GM12873 (cell line): ENCODE measurements around the gene CHAD.

Experiments used
- TF ChIP-seq, protein P1 (sequence below): IDR thresholded peaks from 2 replicates; pipeline ENCODE4 v1.5.1; 2012; ENCODE audit warnings: low read depth, mild to moderate bottlenecking, moderate library complexity, low read length, control low read depth; ENCODE audit not compliant: insufficient read depth; ENCODE audit errors: missing control alignments

CHAD gene

DNA sequence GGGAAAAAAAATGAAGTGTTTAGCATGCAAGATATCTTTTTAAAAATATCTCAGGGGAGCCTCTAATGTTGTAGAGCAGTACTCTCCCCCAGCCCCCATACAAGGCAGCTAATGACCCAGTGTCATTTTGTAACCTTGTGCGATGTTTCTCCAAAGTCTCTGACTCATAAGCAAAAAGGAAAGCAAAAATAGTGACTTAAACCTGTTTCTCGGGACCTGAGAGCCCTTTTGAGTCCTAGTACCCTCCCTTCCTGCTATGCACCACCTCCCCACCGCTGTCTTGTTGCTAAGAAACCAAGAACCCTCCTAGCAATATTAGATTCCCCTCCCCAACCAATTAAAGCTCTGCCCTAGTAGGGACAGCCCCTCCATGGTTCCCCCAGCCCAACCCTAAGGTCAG is 42.4 kb upstream of the CHAD start:
- TF ChIP-seq, protein P1, sequence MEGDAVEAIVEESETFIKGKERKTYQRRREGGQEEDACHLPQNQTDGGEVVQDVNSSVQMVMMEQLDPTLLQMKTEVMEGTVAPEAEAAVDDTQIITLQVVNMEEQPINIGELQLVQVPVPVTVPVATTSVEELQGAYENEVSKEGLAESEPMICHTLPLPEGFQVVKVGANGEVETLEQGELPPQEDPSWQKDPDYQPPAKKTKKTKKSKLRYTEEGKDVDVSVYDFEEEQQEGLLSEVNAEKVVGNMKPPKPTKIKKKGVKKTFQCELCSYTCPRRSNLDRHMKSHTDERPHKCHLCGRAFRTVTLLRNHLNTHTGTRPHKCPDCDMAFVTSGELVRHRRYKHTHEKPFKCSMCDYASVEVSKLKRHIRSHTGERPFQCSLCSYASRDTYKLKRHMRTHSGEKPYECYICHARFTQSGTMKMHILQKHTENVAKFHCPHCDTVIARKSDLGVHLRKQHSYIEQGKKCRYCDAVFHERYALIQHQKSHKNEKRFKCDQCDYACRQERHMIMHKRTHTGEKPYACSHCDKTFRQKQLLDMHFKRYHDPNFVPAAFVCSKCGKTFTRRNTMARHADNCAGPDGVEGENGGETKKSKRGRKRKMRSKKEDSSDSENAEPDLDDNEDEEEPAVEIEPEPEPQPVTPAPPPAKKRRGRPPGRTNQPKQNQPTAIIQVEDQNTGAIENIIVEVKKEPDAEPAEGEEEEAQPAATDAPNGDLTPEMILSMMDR: no peak

DNA sequence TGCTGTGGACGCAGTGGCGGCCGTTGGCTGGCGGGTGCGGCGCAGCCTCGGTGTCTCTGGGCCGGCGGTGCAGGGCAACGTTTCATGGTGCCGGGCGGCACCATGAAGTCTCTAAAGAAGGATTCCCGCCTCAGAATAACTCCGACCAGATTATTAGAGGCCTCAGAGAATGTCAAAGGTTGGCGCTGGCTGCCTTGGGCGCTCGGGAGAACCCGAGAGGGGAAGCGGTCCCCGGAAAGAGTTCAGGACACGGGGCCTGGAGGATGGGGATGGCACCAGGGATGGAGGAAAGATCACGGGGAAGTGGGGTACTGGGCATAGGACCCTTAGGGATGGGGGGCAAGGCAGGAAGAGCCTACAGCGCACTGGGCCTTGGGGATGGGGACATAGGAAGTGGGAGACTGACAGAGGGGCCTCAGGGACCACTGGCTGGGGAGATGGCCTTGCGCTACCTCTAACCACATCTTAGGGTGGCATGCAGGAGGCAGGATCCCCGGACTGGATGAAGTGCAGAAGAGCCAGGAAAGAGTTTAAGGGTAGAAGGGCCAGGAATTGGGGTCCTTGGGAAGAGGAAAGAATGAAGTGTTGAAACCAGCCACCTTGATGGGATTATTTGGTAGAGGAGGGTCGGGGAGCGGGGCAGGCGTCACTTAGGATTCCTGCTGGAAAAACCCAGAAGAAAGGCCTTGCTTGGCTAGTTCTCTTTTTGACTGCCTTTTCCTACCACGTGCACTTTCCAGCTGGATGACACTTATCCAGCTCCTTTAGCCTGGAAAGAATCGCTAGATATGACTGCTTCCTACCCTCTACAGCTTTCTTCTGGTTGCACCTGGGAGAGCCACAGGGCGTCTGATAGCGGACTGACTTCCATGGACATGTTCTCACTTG is 40.1 kb upstream of the CHAD start:
- TF ChIP-seq, protein P1: no peak

DNA sequence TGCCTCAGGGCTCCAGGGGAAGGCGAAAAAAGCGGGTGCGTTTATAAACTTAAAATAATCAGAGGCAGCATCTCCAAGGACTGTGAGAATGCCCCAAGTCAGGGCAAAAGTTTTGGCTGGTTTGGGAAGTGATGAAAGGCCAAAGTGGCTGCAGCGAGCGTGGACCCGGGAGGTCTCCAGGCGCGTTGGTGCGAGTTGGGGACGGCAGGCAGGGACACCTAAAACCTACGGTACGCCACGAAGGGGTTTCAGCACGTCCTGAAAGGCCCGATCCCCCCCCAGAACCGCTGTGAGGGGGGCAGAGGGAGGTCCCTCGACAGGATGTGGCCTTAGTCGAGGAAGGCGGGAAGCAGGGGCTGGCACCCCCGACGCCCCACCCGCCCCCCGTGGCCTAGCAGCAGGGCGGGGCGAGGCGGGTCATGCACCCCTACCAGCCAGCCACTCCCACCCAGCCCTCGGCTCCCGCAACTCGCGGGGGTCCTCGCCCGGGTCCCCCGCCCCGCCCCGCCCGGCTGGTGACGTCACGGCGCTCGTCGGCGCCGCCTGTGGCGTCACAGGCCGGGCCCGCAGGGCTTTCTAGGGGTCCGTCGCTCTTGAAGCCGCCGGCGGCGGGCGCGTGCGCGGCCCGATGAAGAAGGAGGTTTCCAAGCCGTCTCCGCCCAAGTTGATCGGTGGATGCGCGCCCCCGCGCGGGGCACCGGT is 39.3 kb upstream of the CHAD start, which contains the start of gene MYCBPAP:
MYCBPAP (plus strand) TSS at position 569 of the 702 bp plus-strand sequence. CDS start 236 bp downstream, outside the sequence.
- TF ChIP-seq, protein P1: peak; percentile 33

DNA sequence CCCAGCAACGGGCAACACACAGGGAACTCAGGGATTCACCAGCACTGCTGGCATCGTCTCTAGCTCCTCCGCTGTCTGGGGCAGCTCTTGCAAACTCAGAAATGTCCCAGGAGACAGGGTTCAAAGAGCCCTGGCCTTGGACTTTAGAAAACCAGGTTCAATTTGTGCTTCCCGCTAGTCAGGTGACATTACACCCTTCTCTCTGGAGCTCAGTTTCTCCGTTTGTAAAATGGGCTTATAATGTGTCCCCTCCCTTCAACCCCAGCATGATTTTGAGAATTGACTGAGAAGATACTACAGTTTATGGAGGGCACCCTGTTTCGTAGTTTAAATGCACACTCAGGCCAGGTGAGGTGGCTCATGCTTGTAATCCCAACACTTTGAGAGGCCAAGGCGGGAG is 37.6 kb upstream of the CHAD start:
- TF ChIP-seq, protein P1: no peak

DNA sequence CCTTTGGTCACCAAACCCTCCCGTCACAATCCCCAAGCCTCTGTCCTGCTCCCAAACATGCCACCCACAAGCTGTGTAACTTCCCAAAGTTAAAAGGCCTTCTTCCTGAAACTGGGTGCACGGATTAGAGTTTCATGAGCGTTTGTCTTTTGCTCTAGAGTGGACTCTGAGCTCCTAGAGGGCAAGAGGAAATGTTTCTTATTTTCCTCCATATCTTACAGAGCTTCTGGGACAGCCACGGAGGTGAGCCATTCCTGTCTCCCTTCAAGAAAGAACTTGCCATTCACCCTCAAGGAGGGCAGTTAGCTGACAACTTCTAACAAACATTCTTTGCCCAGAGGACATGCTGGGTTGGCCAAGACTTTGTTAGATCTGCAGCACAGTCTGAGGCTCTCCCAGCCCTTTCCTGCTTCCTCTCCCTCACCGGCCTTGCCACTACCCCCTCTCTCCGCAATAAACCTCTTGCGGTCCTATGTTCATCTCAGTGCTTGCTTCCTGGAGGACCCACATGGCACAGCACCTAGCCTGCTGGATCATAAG is 37.0 kb upstream of the CHAD start:
- TF ChIP-seq, protein P1: no peak

DNA sequence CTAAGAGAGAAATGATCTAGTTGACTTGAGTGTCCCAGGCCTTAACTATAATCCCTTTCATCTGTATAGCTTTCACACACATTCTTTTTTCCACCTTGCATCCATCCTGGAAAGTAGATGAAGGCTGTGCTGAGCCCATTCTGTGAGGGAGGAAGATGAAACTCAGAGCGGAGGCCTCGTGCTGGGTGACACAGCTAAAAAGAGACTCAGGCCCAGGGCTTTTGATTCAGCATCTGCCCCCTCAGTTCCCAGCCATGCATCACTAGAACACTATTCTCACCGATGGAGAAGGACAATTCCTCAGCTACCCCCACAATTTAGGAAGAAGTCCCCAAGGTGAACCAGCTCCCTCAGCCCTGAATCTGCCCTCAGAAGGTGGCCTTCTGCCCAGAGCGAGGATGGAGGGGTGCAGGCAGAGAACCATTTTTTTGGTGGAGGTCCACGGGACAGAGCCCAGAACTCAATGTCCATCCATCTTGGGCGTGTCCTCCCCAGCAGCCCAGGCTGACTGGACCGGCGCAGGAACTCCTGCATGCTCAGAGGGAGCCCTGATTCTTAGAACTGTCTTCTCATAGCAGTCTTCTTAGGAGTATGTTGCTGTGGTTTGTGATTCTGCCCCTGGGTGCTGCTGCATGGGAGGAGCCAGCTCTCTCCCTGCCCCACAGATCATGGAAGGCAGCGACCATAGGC is 33.8 kb upstream of the CHAD start:
- TF ChIP-seq, protein P1: no peak

DNA sequence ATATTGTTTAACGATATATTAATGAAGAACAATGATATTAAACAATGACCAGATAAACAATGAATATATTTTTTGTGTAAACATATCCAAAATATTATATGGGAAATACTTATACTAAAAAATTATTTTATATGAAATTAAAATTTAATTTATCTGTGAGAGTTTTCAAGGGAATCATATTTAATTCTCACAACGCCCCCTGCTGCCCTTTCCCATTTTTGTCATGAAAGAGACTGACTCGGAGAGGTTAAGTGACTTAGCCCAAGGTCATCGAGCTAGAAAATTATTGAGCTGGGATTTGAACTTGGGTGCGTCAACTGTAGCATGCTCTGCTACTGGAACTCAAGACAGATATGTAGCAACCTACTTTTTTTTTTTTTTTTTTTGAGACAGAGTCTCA is 32.4 kb upstream of the CHAD start:
- TF ChIP-seq, protein P1: peak; percentile 33
